ENCODE results near the gene TMEM269. TPM values are rescaled to one million over a fixed set of nuclear protein-coding genes. Genes with fewer than 3 reads are reported as not detected.

The TMEM269 gene
- total RNA-seq, 1 donor from 2014 or later: 0.67 TPM

DNA sequence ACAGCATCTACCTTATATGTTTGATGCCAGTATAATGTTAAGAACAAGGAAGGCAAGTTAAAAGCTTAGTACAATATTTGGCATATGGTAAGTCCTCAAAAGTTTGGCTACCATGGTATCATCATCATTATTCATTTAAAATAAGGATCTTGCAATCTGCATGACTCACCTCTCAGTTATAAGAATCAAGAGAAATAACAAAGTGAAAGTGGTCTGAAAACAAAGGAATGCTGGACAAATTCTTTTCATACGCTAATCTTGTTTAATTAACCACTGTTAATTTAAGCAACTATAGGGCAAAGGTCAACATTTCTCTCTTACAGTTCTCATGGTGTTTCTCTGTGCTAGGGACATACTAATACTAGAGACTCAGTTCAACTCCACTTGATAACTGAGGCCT lies 31.7 kb upstream of the TMEM269 start:
- peaks cover 10% of the 10 kb centered on the region for H3K4me1 Mint-ChIP-seq (ENCODE audit: unreplicated experiment)
- no peak overlapping the region for H3K4me3 Mint-ChIP-seq (ENCODE audit: unreplicated experiment)
- H3K9me3 Mint-ChIP-seq (ENCODE audit: unreplicated experiment): no peaks in the 10 kb centered on the region
- no peak overlapping the region for H3K27ac Mint-ChIP-seq (ENCODE audit: unreplicated experiment)
- no peak for DNase-seq (ENCODE audit: extremely low spot score, unreplicated experiment)
- H3K27me3 Mint-ChIP-seq (ENCODE audit: unreplicated experiment): no peaks in the 10 kb centered on the region
- no peak for TF ChIP-seq CTCF (IDR thresholded peaks at IDR 0.05)
- H3K36me3 Mint-ChIP-seq (ENCODE audit: unreplicated experiment): peaks cover 69% of the 10 kb centered on the region

GRCh38 chr1:42756956-42757891 lies 27.6 kb upstream of the TMEM269 start:
- H3K27me3 Mint-ChIP-seq (ENCODE audit: unreplicated experiment): no peaks in the 10 kb centered on the region
- H3K27ac Mint-ChIP-seq (ENCODE audit: unreplicated experiment): peak overlapping the region; percentile 81
- no peaks in the 10 kb centered on the region for H3K9me3 Mint-ChIP-seq (ENCODE audit: unreplicated experiment)
- no peak for DNase-seq (ENCODE audit: extremely low spot score, unreplicated experiment)
- no peak overlapping the region for H3K4me3 Mint-ChIP-seq (ENCODE audit: unreplicated experiment)
- peaks cover 54% of the 10 kb centered on the region for H3K36me3 Mint-ChIP-seq (ENCODE audit: unreplicated experiment)
- TF ChIP-seq CTCF (IDR thresholded peaks at IDR 0.05): peak; percentile 74
- peaks cover 10% of the 10 kb centered on the region for H3K4me1 Mint-ChIP-seq (ENCODE audit: unreplicated experiment)

GRCh38 chr1:42757892-42758275 lies 26.9 kb upstream of the TMEM269 start:
- Mint-ChIP-seq H3K27ac (ENCODE audit: unreplicated experiment) (peak overlapping the region; percentile 50), H3K4me3 (ENCODE audit: unreplicated experiment) (no peak overlapping the region), H3K9me3 (ENCODE audit: unreplicated experiment) (no peaks in the 10 kb centered on the region), H3K27me3 (ENCODE audit: unreplicated experiment) (no peaks in the 10 kb centered on the region), H3K4me1 (ENCODE audit: unreplicated experiment) (peaks cover 10% of the 10 kb centered on the region), H3K36me3 (ENCODE audit: unreplicated experiment) (peaks cover 47% of the 10 kb centered on the region)
- no peak for TF ChIP-seq CTCF (IDR thresholded peaks at IDR 0.05)
- DNase-seq (ENCODE audit: extremely low spot score, unreplicated experiment): no peak

DNA sequence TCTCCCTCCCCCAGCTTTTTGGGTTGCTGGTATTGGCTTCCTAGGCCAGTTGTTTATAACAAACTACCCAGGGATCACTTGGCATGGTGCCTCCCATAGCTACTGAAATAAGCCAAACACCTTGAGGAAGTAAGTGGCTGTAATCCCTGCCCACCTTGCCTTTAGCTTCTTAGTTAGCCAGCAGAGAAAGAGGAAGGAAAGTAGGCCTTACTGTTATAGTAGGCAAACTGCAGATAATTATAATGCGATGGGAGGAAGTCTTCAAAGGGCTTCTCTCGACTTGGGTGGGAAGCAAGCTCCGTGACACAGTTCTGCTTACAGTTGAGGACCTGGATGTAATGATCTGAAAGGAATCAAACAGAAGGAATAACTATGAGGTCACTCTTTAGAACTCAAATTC lies 26.1 kb upstream of the TMEM269 start:
- Mint-ChIP-seq H3K27ac (ENCODE audit: unreplicated experiment) (no peak overlapping the region), H3K27me3 (ENCODE audit: unreplicated experiment) (no peaks in the 10 kb centered on the region), H3K9me3 (ENCODE audit: unreplicated experiment) (no peaks in the 10 kb centered on the region), H3K4me1 (ENCODE audit: unreplicated experiment) (peaks cover 11% of the 10 kb centered on the region), H3K36me3 (ENCODE audit: unreplicated experiment) (peaks cover 45% of the 10 kb centered on the region), H3K4me3 (ENCODE audit: unreplicated experiment) (no peak overlapping the region)
- TF ChIP-seq CTCF (IDR thresholded peaks at IDR 0.05): no peak
- no peak for DNase-seq (ENCODE audit: extremely low spot score, unreplicated experiment)

DNA sequence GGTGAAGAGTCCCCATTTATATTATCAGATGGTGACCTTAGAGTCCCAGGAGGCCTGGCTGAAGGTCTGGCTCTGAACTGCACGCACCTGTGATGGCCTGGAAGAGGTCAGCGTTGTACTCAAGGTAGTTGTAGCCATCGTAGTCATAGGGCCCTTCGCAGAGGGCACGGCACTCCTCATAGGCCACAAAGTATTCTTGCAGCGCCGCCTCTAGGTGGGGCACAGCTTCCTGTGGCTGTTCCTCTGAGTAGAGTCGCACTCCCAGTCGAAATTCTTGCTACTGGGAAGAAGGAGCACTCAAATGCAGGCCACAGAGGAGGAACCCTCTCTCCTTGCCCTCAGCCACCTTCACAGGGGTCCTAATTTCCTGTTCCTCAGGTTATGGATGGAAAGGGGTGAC lies 25.7 kb upstream of the TMEM269 start:
- Mint-ChIP-seq H3K4me1 (ENCODE audit: unreplicated experiment) (peaks cover 11% of the 10 kb centered on the region), H3K27me3 (ENCODE audit: unreplicated experiment) (no peaks in the 10 kb centered on the region), H3K4me3 (ENCODE audit: unreplicated experiment) (no peak overlapping the region), H3K9me3 (ENCODE audit: unreplicated experiment) (no peaks in the 10 kb centered on the region), H3K36me3 (ENCODE audit: unreplicated experiment) (peaks cover 40% of the 10 kb centered on the region), H3K27ac (ENCODE audit: unreplicated experiment) (no peak overlapping the region)
- no peak for TF ChIP-seq CTCF (IDR thresholded peaks at IDR 0.05)
- no peak for DNase-seq (ENCODE audit: extremely low spot score, unreplicated experiment)

Measured in osteocyte (in vitro differentiated cells).